GM12878 (cell line): ENCODE measurements around the gene KIFAP3. TPM values are rescaled to one million over a fixed set of nuclear protein-coding genes. Genes with fewer than 3 reads are reported as not detected.

Source experiments
- ATAC-seq: fragments of 200-7000 bp; cut with Tn5 transposase; 3 replicates; pipeline ENCODE4 v1.9.1; 2020; ENCODE audit warnings: mild to moderate bottlenecking, moderate library complexity
- BruUV-seq: library from RNA; stranded (reverse); fragments of 400-500 nt; replicated peaks from 2 replicates; lab custom pipeline; 2021; lab: Mats Ljungman, UMichigan
- CTCF ChIA-PET: fragments of 300-600 bp; sonication (Branson Sonifier 250); formaldehyde crosslinking; extraction: SDS; loops from one replicate; lab custom pipeline; 2021; ENCODE audit warnings: inconsistent platforms; lab: Yijun Ruan, JAX
- POLR2A ChIA-PET: fragments of 350-600 bp; formaldehyde crosslinking; extraction: SDS; loops from one replicate; lab custom pipeline; 2021; ENCODE audit warnings: inconsistent platforms; lab: Charles Lee
- RAD21 ChIA-PET: fragments of 300-600 bp; sonication (Branson Sonifier 250); formaldehyde crosslinking; loops from one replicate; lab custom pipeline; 2023; ENCODE audit warnings: antibody characterized with exemption; ENCODE audit not compliant: unreplicated experiment; lab: Charles Lee
- SMC1A ChIA-PET: fragments of 300-600 bp; sonication (Branson Sonifier 250); formaldehyde crosslinking; loops from one replicate; lab custom pipeline; 2023; ENCODE audit not compliant: unreplicated experiment, uncharacterized antibody; lab: Charles Lee
- DNase-seq: peaks from one replicate; pipeline ENCODE4 v3.0.0-alpha.2; 2011; ENCODE audit warnings: low read depth, low spot score
- FAIRE-seq: peaks from 3 replicates; lab custom pipeline; 2011; peaks lifted over from hg19 to GRCh38; lab: Jason Lieb, UNC
- H2AFZ ChIP-seq: 2 replicates; pipeline ENCODE4 v1.6.0; 2011; ENCODE audit warnings: low read depth, low read length, control low read depth; ENCODE audit not compliant: control insufficient read depth
- H3K27ac ChIP-seq: 2 replicates; pipeline ENCODE4 v1.5.1; 2011; ENCODE audit warnings: control low read depth; ENCODE audit not compliant: control insufficient read depth, insufficient read depth
- H3K27me3 ChIP-seq, 2 experiments: replicated peaks in 1 of 2; 2 replicates each; pipeline versions ENCODE4 v1.6.0 to v1.6.1; 2011; ENCODE audit warnings: low read length in 1 of 2; ENCODE audit not compliant: control insufficient read depth in 2 of 2, insufficient read depth in 2 of 2
- H3K36me3 ChIP-seq, 2 experiments: 2 replicates each; pipeline ENCODE4 v1.5.1; 2011; ENCODE audit warnings: low read length in 1 of 2; ENCODE audit not compliant: control insufficient read depth in 2 of 2, insufficient read depth in 2 of 2
- H3K4me1 ChIP-seq: 2 replicates; pipeline ENCODE4 v1.6.1; 2011; ENCODE audit warnings: mild to moderate bottlenecking, low read length, moderate library complexity, mixed read lengths; ENCODE audit not compliant: control insufficient read depth, insufficient read depth
- H3K4me2 ChIP-seq: 2 replicates; pipeline ENCODE4 v1.6.0; 2011; ENCODE audit warnings: control low read depth; ENCODE audit not compliant: control insufficient read depth, insufficient read depth
- H3K4me3 ChIP-seq: fragments of 200-600 bp; sonication (generic); 2 replicates; pipeline ENCODE4 v1.5.1; 2016
- H3K79me2 ChIP-seq: 2 replicates; pipeline ENCODE4 v1.6.0; 2011; ENCODE audit warnings: low read length; ENCODE audit not compliant: control insufficient read depth, insufficient read depth
- H3K9ac ChIP-seq: 2 replicates; pipeline ENCODE4 v1.8.0; 2011; ENCODE audit warnings: low read length, control low read depth, mixed read lengths; ENCODE audit not compliant: control insufficient read depth, insufficient read depth
- H3K9me3 ChIP-seq: replicated peaks from 3 replicates; pipeline ENCODE4 v1.5.1; 2011; ENCODE audit warnings: mild to moderate bottlenecking, low read length; ENCODE audit not compliant: control insufficient read depth, insufficient read depth
- H4K20me1 ChIP-seq: 2 replicates; pipeline ENCODE4 v1.6.0; 2011; ENCODE audit not compliant: control insufficient read depth, insufficient read depth
- BACH1 ChIP-seq: fragments of 450-650 bp; IDR thresholded peaks from 2 replicates; pipeline ENCODE4 v1.6.1; 2017; ENCODE audit warnings: mild to moderate bottlenecking, borderline replicate concordance
- CHD1 ChIP-seq: IDR thresholded peaks from 2 replicates; pipeline ENCODE4 v1.6.1; 2012; ENCODE audit warnings: low read depth, low read length, improper control_type of control experiment
- E4F1 ChIP-seq: fragments of 450-650 bp; IDR thresholded peaks from 2 replicates; pipeline ENCODE4 v1.6.1; 2018; ENCODE audit warnings: borderline replicate concordance, mild to moderate bottlenecking; ENCODE audit not compliant: partially characterized antibody
- EED ChIP-seq: sonication (generic); IDR thresholded peaks from 2 replicates; pipeline ENCODE4 v1.6.1; 2016; ENCODE audit warnings: antibody characterized with exemption, low read depth
- ETV6 ChIP-seq, 2 experiments: fragments of 450-650 bp in 1 of 2; IDR thresholded peaks in 1 of 2; conservative IDR thresholded peaks in 1 of 2; 2 replicates each; pipeline ENCODE4 v1.6.1; 2014; ENCODE audit warnings: antibody characterized with exemption in 1 of 2, borderline replicate concordance in 1 of 2, low read depth in 1 of 2, mild to moderate bottlenecking in 1 of 2, moderate library complexity in 1 of 2
- FOXM1 ChIP-seq: IDR thresholded peaks from 2 replicates; pipeline ENCODE4 v1.6.1; 2012; ENCODE audit warnings: low read depth, mild to moderate bottlenecking, inconsistent platforms, low read length, moderate library complexity
- IRF4 ChIP-seq: IDR thresholded peaks from 2 replicates; pipeline ENCODE4 v1.6.1; 2011; ENCODE audit warnings: low read depth, low read length
- LARP7 ChIP-seq: fragments of 450-650 bp; IDR thresholded peaks from 2 replicates; pipeline ENCODE4 v1.6.1; 2017; ENCODE audit warnings: mild to moderate bottlenecking
- RUNX3 ChIP-seq: IDR thresholded peaks from 2 replicates; pipeline ENCODE4 v1.6.1; 2012; ENCODE audit warnings: low read length, inconsistent platforms
- SMAD1 ChIP-seq: fragments of 450-650 bp; IDR thresholded peaks from 2 replicates; pipeline ENCODE4 v1.6.1; 2018; ENCODE audit warnings: mild to moderate bottlenecking, low read depth; ENCODE audit not compliant: partially characterized antibody
- SP1 ChIP-seq: IDR thresholded peaks from one replicate; pipeline ENCODE4 v1.6.1; 2011; ENCODE audit warnings: low read depth, low read length
- SUZ12 ChIP-seq: fragments of 200-600 bp; sonication (generic); IDR thresholded peaks from one replicate; pipeline ENCODE4 v1.6.1; 2018; ENCODE audit warnings: antibody characterized with exemption, mild to moderate bottlenecking; ENCODE audit not compliant: unreplicated experiment
- TARDBP ChIP-seq: IDR thresholded peaks from 2 replicates; pipeline ENCODE4 v1.6.1; 2016; ENCODE audit warnings: borderline replicate concordance
- in situ Hi-C: fragments of 300-500 bp; cut with MboI; formaldehyde crosslinking; loops from 9 replicates; pipeline ENCODE4 v1.14.3; 2018; ENCODE audit warnings: mixed read lengths
- intact Hi-C: fragments of 100-400 bp; cut with micrococcal nuclease; formaldehyde crosslinking; loops from one replicate; pipeline ENCODE4 v1.14.2; 2022; ENCODE audit not compliant: unreplicated experiment
- polyA plus RNA-seq, 11 experiments: library from polyadenylated mRNA; depleted of rRNA in 4 of 11; unstranded in 6 of 11; stranded (reverse) in 5 of 11; fragments of >200 nt; fragmentation: Nextera tagmentation in 4 of 11; fragmentation: Illumina TruSeq in 1 of 11; extraction: Ambion mirVana in 4 of 11; extraction: Trizol in 1 of 11; gene quantifications; 1 replicate in 1 of 11; 2 replicates in 10 of 11; pipeline versions ENCODE4 v1.2.1 to v1.2.3, GENCODE V29; 2011 to 2016; ENCODE audit warnings: inconsistent platforms in 2 of 11, missing spikeins in 2 of 11, low read depth in 1 of 11
- total RNA-seq, 4 experiments: library from RNA; depleted of rRNA in 3 of 4; stranded (reverse); fragments of >200 nt in 3 of 4; fragmentation: Illumina TruSeq in 1 of 4; extraction: Trizol in 1 of 4; gene quantifications; 2 replicates each; pipeline versions ENCODE4 v1.2.1 to v1.2.3, GENCODE V29; 2013 to 2021
- TF ChIP-seq, protein P1 (sequence below): IDR thresholded peaks from 2 replicates; pipeline ENCODE4 v1.6.1; 2012; ENCODE audit warnings: low read length, inconsistent platforms
- TF ChIP-seq, protein P2 (sequence below): IDR thresholded peaks from 2 replicates; pipeline ENCODE4 v1.6.1; 2012; ENCODE audit warnings: low read depth, low read length, improper control_type of control experiment
- TF ChIP-seq, protein P3 (sequence below): IDR thresholded peaks from 2 replicates; pipeline ENCODE4 v1.6.1; 2011; ENCODE audit warnings: borderline replicate concordance, low read depth, mild to moderate bottlenecking, moderate library complexity, low read length; ENCODE audit not compliant: insufficient read depth, poor library complexity, severe bottlenecking

Gene KIFAP3
- total and polyA plus RNA-seq, 10 of the 15 experiments (the other 5 are each of a cell fraction or from before 2014, with no cell fraction given): 13.7 to 100 (median 18.9) TPM

DNA sequence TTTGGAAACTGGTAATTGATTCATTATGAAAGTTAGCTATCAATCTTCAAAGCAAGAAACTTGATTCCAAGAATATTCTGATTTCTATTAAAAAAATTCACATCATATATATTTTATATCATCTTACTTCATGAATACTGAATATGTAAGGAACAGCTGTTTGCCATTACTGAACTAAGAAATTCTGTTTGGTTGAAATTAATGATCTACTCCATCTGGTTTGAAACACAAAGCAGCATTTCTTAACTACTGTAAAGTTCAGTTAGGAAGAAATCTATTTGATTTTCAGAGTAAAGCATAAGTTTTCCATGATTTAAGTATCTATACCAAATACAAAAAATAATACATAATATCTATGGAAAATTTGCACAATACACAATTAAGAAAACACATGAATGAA, 114.8 kb downstream of the KIFAP3 start:
- TF ChIP-seq LARP7: no peak
- TF ChIP-seq FOXM1: no peak
- TF ChIP-seq SP1: no peak
- TF ChIP-seq TARDBP: no peak
- TF ChIP-seq, protein P1, sequence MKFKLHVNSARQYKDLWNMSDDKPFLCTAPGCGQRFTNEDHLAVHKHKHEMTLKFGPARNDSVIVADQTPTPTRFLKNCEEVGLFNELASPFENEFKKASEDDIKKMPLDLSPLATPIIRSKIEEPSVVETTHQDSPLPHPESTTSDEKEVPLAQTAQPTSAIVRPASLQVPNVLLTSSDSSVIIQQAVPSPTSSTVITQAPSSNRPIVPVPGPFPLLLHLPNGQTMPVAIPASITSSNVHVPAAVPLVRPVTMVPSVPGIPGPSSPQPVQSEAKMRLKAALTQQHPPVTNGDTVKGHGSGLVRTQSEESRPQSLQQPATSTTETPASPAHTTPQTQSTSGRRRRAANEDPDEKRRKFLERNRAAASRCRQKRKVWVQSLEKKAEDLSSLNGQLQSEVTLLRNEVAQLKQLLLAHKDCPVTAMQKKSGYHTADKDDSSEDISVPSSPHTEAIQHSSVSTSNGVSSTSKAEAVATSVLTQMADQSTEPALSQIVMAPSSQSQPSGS: no peak
- TF ChIP-seq BACH1: no peak
- TF ChIP-seq, protein P2, sequence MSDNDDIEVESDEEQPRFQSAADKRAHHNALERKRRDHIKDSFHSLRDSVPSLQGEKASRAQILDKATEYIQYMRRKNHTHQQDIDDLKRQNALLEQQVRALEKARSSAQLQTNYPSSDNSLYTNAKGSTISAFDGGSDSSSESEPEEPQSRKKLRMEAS: no peak
- no peak for TF ChIP-seq EED
- TF ChIP-seq, protein P3, sequence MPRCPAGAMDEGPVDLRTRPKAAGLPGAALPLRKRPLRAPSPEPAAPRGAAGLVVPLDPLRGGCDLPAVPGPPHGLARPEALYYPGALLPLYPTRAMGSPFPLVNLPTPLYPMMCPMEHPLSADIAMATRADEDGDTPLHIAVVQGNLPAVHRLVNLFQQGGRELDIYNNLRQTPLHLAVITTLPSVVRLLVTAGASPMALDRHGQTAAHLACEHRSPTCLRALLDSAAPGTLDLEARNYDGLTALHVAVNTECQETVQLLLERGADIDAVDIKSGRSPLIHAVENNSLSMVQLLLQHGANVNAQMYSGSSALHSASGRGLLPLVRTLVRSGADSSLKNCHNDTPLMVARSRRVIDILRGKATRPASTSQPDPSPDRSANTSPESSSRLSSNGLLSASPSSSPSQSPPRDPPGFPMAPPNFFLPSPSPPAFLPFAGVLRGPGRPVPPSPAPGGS: no peak
- TF ChIP-seq RUNX3: no peak
- no peak for TF ChIP-seq ETV6 (conservative IDR thresholded peaks at IDR 0.05 in 1 of 2, IDR thresholded peaks at IDR 0.05 in 1 of 2; ENCODE audit: borderline replicate concordance in 1 of 2, low read depth in 1 of 2)
- TF ChIP-seq CHD1: no peak
- TF ChIP-seq IRF4: no peak
- no peak for TF ChIP-seq SUZ12
- TF ChIP-seq E4F1: no peak
- TF ChIP-seq SMAD1: no peak
- Histone ChIP-seq H3K4me2 (no peak overlapping the region), H3K79me2 (no peaks in the 10 kb centered on the region), H2AFZ (no peak overlapping the region), H3K27ac (no peak overlapping the region), H3K9ac (no peak overlapping the region), H3K27me3 (no peaks in the 10 kb centered on the region), H3K9me3 (no peaks in the 10 kb centered on the region), H3K4me1 (no peaks in the 10 kb centered on the region), H3K4me3 (no peak overlapping the region), H4K20me1 (no peaks in the 10 kb centered on the region), H3K36me3 (no peaks in the 10 kb centered on the region)
- BruUV-seq: no TSS peak
- intact Hi-C loops (no loop called here), in situ Hi-C loops (no loop called here)
- POLR2A ChIA-PET: no interaction called here
- FAIRE-seq: no peak
- CTCF ChIA-PET: no interaction called here
- RAD21 ChIA-PET: no interaction called here
- SMC1A ChIA-PET: interaction anchor here (1.6 kb wide), 2 partner anchors 11 to 23 kb away, joined by 4 to 5 read pairs; no protein-coding TSS in a partner anchor
- ATAC-seq: no peak
- no peak for DNase-seq
